NCI-H128 (cell line): ENCODE measurements around the gene UTP14C.
"Not testable (repeated sequence)": the region's sequence is repeated elsewhere in the genome, so short reads cannot be mapped to it uniquely, and the experiment has no call there.

Source experiments
- DNase-seq: peaks from one replicate; lab custom pipeline; 2025; ENCODE audit not compliant: unreplicated experiment; lab: John Stamatoyannopoulos, UW

The UTP14C gene

DNA sequence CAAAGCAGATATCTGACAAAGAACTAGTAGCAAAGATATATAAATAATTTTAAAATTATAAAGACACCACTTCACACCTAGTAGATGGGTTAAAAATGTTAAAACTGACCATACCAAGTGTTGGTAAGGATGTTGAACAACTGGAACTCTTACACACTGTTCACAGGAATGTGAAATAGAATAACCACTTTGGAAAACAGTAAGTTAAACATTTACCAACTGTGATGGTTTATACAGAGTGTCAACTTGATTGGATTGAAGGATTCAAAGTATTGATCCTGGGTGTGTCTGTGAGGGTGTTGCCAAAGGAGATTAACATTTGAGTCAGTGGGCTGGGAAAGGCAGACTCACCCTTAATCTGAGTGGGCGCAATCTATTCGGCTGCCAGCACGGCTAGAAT is 19.2 kb downstream of the UTP14C start:
- no peak for DNase-seq

DNA sequence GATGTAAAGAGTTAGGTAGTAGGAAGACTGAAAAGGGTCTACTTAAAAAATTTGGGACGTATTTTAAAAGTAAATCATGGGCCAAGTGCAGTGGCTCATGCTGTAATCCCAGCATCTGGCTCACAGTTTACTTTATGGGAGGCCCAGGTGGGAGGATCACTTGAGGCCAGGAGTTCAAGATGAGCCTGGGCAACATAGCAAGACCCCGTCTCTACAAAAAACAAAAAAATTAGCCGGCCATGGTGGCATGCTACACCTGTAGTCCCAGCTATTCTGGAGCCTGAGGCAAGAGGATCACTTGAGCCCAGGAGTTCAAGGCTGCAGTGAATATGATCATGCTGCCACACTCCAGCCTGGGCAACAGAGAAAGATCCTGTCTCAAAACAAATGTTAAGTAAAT is 23.0 kb downstream of the UTP14C start:
- no peak for DNase-seq

DNA sequence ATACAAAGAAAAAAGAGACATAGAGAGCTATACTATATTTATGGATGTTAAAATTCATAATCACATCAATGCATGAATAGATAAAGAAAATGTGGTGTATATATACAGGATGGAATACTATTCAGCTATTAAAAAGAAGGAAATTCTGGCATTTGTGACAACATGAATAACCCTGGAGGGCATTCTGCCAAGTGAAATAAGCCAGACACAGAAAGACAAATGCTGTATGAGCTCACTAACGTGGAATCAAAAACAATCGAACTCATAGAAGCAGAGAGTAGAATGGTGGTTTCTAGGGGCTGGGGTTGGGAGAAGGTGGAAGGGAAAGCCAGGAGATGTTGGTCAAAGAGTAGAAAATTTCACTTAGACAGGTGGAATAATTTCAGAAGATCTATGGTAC is 24.0 kb downstream of the UTP14C start:
- no peak for DNase-seq

DNA sequence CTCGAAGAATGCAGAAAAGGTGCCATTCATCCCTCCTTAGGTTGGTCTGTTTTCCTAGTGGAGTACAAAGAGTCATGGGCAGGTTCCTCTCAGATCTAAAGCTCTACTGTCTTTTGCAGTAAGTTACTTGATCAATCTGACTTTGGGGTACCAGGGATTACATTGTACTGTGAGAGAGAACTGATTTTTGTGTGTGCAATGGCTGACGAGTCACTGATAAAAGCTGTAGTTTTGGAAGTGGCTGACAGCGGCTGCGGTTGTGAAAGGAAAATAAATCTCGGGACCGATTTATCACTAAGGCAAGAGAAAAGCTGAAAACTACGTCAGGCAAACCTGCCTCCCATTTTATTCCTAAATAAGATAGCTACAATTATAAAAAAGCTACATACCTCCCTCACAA is 26.9 kb downstream of the UTP14C start:
- no peak for DNase-seq

DNA sequence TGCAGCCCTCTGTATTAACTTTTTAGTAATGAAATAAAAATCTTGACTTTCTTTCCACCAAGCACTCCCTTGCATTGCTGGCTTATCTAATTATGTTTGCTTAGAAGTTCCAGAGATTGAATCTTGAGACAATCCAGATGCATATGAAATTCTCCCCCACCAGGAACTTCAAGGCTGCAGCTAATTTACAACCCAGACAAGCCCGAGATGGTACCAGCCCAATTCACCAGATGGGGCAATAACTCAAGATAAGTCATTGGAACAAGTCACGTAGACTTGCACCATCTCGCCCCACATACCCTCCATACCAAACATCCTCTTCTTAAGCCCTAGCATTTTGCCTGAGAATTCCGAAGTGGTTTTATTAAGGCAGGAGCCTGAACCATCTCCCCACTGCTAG is 29.0 kb downstream of the UTP14C start:
- no peak for DNase-seq

DNA sequence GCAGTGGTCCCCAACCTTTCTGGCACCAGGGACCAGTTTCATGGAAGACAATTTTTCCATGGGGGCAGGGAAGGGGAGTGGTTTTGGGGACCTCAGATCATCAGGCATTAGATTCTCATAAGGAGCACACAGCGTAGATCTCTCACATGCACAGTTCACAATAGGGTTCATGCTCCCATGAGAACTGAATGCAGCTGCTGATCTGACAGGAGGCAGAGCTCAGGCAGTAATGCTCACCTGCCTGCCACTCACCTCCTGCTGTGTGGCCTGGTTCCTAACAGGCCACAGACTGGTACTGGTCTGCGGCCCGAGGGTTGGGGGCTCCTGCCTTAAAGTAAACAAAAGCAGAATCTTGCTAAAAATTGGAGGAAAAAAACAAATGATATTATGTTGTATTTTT is 36.6 kb downstream of the UTP14C start:
- DNase-seq = not testable (repeated sequence)

DNA sequence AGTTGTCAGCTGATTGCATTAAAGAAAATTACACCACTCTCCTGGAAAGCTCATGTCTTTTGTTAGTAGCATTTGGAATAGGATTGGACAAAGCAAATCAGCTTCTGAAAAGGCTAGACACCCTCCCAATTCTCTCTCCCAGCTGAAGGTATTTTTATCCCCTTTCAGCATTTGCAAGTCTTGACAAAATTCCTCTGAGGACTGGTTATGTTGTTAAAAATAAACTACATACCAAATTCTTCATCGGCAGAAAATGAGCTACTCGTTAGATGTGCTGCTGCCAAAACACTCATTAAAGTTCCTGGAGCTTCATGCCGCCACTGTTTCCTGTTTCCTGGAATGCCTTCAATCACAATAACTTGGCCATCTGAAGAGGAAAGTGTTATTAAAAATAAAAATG is 37.1 kb downstream of the UTP14C start:
- no peak for DNase-seq

DNA sequence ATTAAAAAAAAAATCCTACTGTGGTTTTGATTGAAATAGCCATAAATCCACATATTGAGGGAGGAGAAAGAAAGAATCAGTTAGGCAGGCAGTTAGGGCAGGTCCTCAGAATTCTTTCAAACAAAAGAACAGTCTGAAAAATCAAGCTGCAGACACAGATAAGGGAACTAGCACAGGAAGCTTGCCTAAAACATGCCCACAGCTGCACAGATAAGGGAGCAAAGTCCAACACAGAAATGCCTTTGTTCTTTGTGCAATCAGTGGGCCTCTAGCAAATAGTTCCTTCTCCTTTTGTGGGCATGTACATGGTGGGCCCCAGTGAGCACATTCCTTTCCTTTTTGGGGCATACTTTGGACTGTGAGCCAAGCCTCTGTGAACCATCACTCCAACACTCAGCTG is 42.7 kb downstream of the UTP14C start:
- no peak for DNase-seq

DNA sequence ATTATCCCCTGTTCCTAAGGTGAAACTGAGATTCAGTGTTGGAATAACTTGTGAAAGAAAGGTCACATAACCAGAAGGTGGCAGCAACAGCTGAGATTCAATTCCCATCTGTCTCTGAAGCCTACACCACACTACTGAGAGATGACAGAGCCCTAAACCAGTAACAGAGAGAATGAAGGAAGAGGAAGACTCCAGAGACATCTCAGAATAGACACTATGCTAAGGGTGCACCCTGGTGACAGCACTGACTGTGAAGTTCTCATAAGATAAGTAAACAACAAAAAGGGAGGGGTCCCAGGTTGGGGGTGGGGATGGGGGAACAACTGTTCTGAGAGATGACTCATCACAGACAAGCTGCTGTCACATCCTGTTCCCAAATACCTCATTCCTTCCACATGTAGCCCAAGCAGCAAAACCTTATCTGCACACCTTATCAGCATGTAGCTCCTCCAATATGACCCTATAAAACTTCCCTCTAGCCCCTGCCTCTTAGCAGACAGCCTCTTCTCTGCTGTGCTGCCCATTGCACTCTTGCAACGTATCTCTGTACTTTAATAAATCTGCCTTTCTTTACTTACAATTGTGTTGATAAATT is 46.5 kb downstream of the UTP14C start:
- DNase-seq = no peak
